ENCODE measurements around the gene HEG1. TPM values are rescaled to one million over a fixed set of nuclear protein-coding genes. Genes with fewer than 3 reads are reported as not detected.

HEG1 gene
- total and polyA plus RNA-seq, 2 of the 4 experiments (the other 2 are of a cell fraction) = 25.6 to 43.4 TPM

DNA sequence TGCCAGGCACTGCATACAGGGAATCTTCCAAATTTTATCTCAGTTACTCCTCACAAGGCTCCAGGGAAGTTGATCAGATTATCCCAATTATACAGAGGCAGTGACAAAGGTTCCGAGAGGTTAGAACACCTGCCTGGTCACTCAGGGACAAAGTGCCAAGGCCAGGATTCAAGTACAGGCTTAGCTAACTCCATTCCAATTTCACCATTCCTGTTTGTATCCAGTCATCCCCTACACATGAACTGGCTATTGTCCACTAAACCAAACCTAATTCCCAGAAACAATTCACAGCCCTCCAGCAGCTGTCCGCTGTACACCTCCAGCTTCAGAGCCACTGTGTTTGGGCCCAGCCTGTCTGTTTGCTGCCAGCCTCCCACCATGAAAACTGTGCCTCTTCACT lies 137.3 kb downstream of the HEG1 start:
- DNase-seq (no peak), ATAC-seq (ENCODE audit: low read depth) (no peak)
- Histone ChIP-seq H2AK5ac (ENCODE audit: low read depth, low read length) (no peak overlapping the region), H2BK5ac (ENCODE audit: low read depth, low read length, poor library complexity, severe bottlenecking) (no peak overlapping the region), H4K5ac (ENCODE audit: low read depth, low read length) (no peak overlapping the region), H3K9me1 (ENCODE audit: insufficient read depth, low read length) (no peaks in the 10 kb centered on the region; the same call in 1 of the 2 replicates), H3K4me1 (ENCODE audit: control insufficient read depth, insufficient read depth, low read length) (peaks cover 2% of the 10 kb centered on the region; the same call in 1 of the 2 replicates), H4K20me1 (ENCODE audit: insufficient read depth, low read length) (no peaks in the 10 kb centered on the region), H2BK20ac (ENCODE audit: low read depth, low read length) (no peak overlapping the region), H3K4me2 (ENCODE audit: low read depth, low read length) (no peak overlapping the region), H3K56ac (ENCODE audit: extremely low read depth, insufficient read depth, low read length) (no peak overlapping the region), H2BK15ac (ENCODE audit: low read depth, low read length) (no peak overlapping the region), H4K91ac (ENCODE audit: insufficient read depth, low read depth, low read length) (no peak overlapping the region), H3K14ac (replicated peaks; ENCODE audit: low read depth, low read length) (no peak overlapping the region), H3K36me3 (ENCODE audit: control insufficient read depth, insufficient read depth, low read length) (no peaks in the 10 kb centered on the region), H3K9me3 (ENCODE audit: control insufficient read depth, insufficient read depth, low read length) (no peaks in the 10 kb centered on the region), H3K4me3 (ENCODE audit: insufficient read depth, low read depth, low read length) (no peak overlapping the region), H3K23ac (ENCODE audit: low read depth, low read length) (no peak overlapping the region), H3K18ac (ENCODE audit: low read depth, low read length) (no peak overlapping the region), H3K9ac (ENCODE audit: low read depth, low read length) (no peak overlapping the region), H2AFZ (replicated peaks; ENCODE audit: low read length, poor library complexity) (peak overlapping the region; percentile 56), H3K27ac (ENCODE audit: insufficient read depth, low read length) (no peak overlapping the region), H2AK9ac (replicated peaks; ENCODE audit: low read depth, low read length, poor library complexity) (no peak overlapping the region), H2BK120ac (ENCODE audit: low read depth, low read length) (no peak overlapping the region), H3K79me1 (ENCODE audit: low read depth in 1 of 2, low read length in 2 of 2) (no peaks in the 10 kb centered on the region), H3K4ac (ENCODE audit: low read depth, low read length) (no peak overlapping the region), H4K8ac (ENCODE audit: low read depth in 2 of 2, low read length in 2 of 2) (no peak overlapping the region), H3K27me3 (ENCODE audit: control insufficient read depth, insufficient read depth, low read length) (peaks cover 34% of the 10 kb centered on the region)
- no TSS peak for BruUV-seq (replicated peaks)
- dilution Hi-C loops (cut with HindIII; ENCODE audit: low sequenced_read_pairs, unreplicated experiment) (no loop called here), in situ Hi-C loops (cut with MboI; ENCODE audit: low sequenced_read_pairs) (no loop called here), intact Hi-C loops (cut with micrococcal nuclease) (no loop called here)
- CTCF ChIA-PET = no interaction called here
- TF ChIP-seq, protein P1, sequence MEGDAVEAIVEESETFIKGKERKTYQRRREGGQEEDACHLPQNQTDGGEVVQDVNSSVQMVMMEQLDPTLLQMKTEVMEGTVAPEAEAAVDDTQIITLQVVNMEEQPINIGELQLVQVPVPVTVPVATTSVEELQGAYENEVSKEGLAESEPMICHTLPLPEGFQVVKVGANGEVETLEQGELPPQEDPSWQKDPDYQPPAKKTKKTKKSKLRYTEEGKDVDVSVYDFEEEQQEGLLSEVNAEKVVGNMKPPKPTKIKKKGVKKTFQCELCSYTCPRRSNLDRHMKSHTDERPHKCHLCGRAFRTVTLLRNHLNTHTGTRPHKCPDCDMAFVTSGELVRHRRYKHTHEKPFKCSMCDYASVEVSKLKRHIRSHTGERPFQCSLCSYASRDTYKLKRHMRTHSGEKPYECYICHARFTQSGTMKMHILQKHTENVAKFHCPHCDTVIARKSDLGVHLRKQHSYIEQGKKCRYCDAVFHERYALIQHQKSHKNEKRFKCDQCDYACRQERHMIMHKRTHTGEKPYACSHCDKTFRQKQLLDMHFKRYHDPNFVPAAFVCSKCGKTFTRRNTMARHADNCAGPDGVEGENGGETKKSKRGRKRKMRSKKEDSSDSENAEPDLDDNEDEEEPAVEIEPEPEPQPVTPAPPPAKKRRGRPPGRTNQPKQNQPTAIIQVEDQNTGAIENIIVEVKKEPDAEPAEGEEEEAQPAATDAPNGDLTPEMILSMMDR (conservative IDR thresholded peaks at IDR 0.05; ENCODE audit: low read depth, low read length) = no peak
- TF ChIP-seq RFX5 (IDR thresholded peaks at IDR 0.05; ENCODE audit: low read depth, low read length) (no peak), CEBPB (IDR thresholded peaks at IDR 0.05; ENCODE audit: low read depth, low read length) (no peak), MAZ (IDR thresholded peaks at IDR 0.05; ENCODE audit: borderline replicate concordance, low read depth, low read length) (no peak), CHD1 (IDR thresholded peaks at IDR 0.05; ENCODE audit: low read depth, low read length) (no peak), SMC3 (IDR thresholded peaks at IDR 0.05; ENCODE audit: low read depth, low read length) (no peak), MXI1 (IDR thresholded peaks at IDR 0.05; ENCODE audit: borderline replicate concordance, low read depth, low read length) (no peak), RAD21 (IDR thresholded peaks at IDR 0.05; ENCODE audit: low read length) (no peak), MAFK (IDR thresholded peaks at IDR 0.05; ENCODE audit: low read depth, low read length) (no peak), RCOR1 (IDR thresholded peaks at IDR 0.05; ENCODE audit: insufficient replicate concordance, low read length) (no peak), POLR2A (IDR thresholded peaks at IDR 0.05; ENCODE audit: low read depth, low read length) (no peak), NFE2L2 (IDR thresholded peaks at IDR 0.05; ENCODE audit: low read depth, low read length) (no peak), BHLHE40 (IDR thresholded peaks at IDR 0.05; ENCODE audit: low read depth, low read length) (no peak), FOS (IDR thresholded peaks at IDR 0.05; ENCODE audit: low read depth, low read length) (no peak)
- TF ChIP-seq, protein P2, sequence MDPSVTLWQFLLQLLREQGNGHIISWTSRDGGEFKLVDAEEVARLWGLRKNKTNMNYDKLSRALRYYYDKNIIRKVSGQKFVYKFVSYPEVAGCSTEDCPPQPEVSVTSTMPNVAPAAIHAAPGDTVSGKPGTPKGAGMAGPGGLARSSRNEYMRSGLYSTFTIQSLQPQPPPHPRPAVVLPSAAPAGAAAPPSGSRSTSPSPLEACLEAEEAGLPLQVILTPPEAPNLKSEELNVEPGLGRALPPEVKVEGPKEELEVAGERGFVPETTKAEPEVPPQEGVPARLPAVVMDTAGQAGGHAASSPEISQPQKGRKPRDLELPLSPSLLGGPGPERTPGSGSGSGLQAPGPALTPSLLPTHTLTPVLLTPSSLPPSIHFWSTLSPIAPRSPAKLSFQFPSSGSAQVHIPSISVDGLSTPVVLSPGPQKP (IDR thresholded peaks at IDR 0.05; ENCODE audit: borderline replicate concordance, low read depth, low read length) = no peak
- TF ChIP-seq, protein P3, sequence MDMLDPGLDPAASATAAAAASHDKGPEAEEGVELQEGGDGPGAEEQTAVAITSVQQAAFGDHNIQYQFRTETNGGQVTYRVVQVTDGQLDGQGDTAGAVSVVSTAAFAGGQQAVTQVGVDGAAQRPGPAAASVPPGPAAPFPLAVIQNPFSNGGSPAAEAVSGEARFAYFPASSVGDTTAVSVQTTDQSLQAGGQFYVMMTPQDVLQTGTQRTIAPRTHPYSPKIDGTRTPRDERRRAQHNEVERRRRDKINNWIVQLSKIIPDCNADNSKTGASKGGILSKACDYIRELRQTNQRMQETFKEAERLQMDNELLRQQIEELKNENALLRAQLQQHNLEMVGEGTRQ (IDR thresholded peaks at IDR 0.05; ENCODE audit: low read depth, low read length) = no peak
- WGBS, 2 experiments (ENCODE audit: extremely low coverage in 2 of 2, insufficient read length in 1 of 2) = 100% methylated on average over 1 of the region's 2 CpGs; no CpG with 5 or more reads in 1 of the 2 experiments
- POLR2A ChIA-PET (ENCODE audit: unreplicated experiment) = no interaction called here
